Stomach (tissue), 4 donors: ENCODE results near the gene KRTAP10-2.

Experiments
- POLR2A ChIP-seq, 4 donors: fragments of 450-650 bp; IDR thresholded peaks; one replicate each; pipeline ENCODE4 v1.6.1; 2016; ENCODE audit warnings: antibody characterized with exemption in 4 of 4, control low read depth in 2 of 4, mild to moderate bottlenecking in 1 of 4, moderate library complexity in 1 of 4
- POLR2AphosphoS5 ChIP-seq, 3 donors: sonication (generic); formaldehyde crosslinking; IDR thresholded peaks; one replicate each; pipeline ENCODE4 v1.6.1; 2016; ENCODE audit warnings: antibody characterized with exemption in 3 of 3
- TF ChIP-seq, protein P1 (sequence below), 7 experiments: fragments of 450-650 bp in 4 of 7; fragments of 200-600 bp in 3 of 7; sonication (generic) in 3 of 7; IDR thresholded peaks; one replicate each; pipeline ENCODE4 v1.5.1; 2016 to 2019; ENCODE audit warnings: antibody characterized with exemption in 7 of 7, control low read depth in 2 of 7, mild to moderate bottlenecking in 1 of 7

DNA sequence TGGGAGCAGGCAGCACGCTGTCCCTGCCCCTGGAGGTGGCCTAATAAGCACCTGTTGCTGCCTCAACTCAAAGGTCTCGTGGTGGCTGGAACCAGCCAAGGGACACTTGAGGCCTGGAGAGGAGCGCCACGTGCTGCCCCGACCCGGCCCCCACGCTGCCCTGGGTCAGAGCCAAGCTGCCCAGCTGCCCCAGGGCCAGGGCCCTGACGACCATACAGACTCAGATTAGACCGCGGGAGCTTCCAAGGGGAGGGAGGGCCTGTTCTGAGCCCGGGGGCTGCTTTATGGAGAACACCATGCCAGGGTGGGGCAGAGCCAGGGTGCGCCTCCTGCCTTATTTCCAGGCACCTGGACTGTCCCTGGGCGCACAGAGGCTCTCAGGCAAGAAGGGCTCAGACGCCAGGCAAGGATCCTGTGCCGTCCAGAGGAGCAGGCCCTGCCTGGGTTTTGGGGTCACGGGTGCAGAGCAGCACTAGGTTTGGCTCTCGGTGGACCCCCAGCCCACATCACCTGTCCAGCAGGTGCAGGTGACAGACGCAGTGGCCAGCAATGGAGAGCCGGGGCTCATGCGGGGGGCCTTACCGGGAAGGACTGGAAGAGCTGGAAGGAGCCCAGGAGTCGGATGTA, 29.9 kb downstream of the KRTAP10-2 start:
- TF ChIP-seq POLR2AphosphoS5 (IDR thresholded peaks at IDR 0.05) (no peak), POLR2A (IDR thresholded peaks at IDR 0.05) (no peak)
- TF ChIP-seq, protein P1, sequence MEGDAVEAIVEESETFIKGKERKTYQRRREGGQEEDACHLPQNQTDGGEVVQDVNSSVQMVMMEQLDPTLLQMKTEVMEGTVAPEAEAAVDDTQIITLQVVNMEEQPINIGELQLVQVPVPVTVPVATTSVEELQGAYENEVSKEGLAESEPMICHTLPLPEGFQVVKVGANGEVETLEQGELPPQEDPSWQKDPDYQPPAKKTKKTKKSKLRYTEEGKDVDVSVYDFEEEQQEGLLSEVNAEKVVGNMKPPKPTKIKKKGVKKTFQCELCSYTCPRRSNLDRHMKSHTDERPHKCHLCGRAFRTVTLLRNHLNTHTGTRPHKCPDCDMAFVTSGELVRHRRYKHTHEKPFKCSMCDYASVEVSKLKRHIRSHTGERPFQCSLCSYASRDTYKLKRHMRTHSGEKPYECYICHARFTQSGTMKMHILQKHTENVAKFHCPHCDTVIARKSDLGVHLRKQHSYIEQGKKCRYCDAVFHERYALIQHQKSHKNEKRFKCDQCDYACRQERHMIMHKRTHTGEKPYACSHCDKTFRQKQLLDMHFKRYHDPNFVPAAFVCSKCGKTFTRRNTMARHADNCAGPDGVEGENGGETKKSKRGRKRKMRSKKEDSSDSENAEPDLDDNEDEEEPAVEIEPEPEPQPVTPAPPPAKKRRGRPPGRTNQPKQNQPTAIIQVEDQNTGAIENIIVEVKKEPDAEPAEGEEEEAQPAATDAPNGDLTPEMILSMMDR (IDR thresholded peaks at IDR 0.05), result no peak
